ENCODE data around the gene UBQLN4.

DNA sequence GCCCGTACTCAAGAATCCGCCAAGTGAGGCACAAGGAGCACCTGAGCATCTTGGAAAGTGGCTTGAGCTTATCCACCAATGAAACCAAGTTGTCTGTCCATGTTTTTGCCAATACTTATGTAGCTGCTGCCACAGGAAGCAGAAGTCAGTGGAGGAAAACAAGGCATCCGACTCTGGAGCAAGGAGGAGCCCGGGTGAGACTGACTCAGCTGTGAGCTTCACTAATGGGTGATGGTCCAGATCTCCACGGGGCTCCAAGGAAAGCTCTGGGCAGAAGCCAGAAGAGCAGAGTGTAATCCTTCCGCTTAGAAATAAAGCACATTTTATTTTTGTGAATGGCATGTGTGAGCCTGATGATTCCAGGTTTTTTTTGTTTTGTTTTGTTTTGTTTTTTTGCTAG, 20.6 kb downstream of the UBQLN4 start:
- TF ChIP-seq, protein P1, sequence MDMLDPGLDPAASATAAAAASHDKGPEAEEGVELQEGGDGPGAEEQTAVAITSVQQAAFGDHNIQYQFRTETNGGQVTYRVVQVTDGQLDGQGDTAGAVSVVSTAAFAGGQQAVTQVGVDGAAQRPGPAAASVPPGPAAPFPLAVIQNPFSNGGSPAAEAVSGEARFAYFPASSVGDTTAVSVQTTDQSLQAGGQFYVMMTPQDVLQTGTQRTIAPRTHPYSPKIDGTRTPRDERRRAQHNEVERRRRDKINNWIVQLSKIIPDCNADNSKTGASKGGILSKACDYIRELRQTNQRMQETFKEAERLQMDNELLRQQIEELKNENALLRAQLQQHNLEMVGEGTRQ (CRISPR knock-in tag; IDR thresholded peaks at IDR 0.05), result no peak
- TF ChIP-seq SP1 (CRISPR knock-in tag; conservative IDR thresholded peaks at IDR 0.05) (no peak), GABPB1 (CRISPR knock-in tag; IDR thresholded peaks at IDR 0.05) (no peak), TP53 (CRISPR knock-in tag; IDR thresholded peaks at IDR 0.05) (no peak), FOXK1 (CRISPR knock-in tag; IDR thresholded peaks at IDR 0.05) (no peak), ZNF263 (CRISPR knock-in tag; IDR thresholded peaks at IDR 0.05; ENCODE audit: low read depth) (no peak), ZNF121 (CRISPR knock-in tag; IDR thresholded peaks at IDR 0.05) (no peak)
- TF ChIP-seq, protein P2, sequence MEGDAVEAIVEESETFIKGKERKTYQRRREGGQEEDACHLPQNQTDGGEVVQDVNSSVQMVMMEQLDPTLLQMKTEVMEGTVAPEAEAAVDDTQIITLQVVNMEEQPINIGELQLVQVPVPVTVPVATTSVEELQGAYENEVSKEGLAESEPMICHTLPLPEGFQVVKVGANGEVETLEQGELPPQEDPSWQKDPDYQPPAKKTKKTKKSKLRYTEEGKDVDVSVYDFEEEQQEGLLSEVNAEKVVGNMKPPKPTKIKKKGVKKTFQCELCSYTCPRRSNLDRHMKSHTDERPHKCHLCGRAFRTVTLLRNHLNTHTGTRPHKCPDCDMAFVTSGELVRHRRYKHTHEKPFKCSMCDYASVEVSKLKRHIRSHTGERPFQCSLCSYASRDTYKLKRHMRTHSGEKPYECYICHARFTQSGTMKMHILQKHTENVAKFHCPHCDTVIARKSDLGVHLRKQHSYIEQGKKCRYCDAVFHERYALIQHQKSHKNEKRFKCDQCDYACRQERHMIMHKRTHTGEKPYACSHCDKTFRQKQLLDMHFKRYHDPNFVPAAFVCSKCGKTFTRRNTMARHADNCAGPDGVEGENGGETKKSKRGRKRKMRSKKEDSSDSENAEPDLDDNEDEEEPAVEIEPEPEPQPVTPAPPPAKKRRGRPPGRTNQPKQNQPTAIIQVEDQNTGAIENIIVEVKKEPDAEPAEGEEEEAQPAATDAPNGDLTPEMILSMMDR (IDR thresholded peaks at IDR 0.05), result no peak
- TF ChIP-seq, protein P3, sequence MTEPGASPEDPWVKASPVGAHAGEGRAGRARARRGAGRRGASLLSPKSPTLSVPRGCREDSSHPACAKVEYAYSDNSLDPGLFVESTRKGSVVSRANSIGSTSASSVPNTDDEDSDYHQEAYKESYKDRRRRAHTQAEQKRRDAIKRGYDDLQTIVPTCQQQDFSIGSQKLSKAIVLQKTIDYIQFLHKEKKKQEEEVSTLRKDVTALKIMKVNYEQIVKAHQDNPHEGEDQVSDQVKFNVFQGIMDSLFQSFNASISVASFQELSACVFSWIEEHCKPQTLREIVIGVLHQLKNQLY (CRISPR knock-in tag; IDR thresholded peaks at IDR 0.05), result no peak
- TF ChIP-seq, protein P4, sequence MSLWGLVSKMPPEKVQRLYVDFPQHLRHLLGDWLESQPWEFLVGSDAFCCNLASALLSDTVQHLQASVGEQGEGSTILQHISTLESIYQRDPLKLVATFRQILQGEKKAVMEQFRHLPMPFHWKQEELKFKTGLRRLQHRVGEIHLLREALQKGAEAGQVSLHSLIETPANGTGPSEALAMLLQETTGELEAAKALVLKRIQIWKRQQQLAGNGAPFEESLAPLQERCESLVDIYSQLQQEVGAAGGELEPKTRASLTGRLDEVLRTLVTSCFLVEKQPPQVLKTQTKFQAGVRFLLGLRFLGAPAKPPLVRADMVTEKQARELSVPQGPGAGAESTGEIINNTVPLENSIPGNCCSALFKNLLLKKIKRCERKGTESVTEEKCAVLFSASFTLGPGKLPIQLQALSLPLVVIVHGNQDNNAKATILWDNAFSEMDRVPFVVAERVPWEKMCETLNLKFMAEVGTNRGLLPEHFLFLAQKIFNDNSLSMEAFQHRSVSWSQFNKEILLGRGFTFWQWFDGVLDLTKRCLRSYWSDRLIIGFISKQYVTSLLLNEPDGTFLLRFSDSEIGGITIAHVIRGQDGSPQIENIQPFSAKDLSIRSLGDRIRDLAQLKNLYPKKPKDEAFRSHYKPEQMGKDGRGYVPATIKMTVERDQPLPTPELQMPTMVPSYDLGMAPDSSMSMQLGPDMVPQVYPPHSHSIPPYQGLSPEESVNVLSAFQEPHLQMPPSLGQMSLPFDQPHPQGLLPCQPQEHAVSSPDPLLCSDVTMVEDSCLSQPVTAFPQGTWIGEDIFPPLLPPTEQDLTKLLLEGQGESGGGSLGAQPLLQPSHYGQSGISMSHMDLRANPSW (CRISPR knock-in tag; conservative IDR thresholded peaks at IDR 0.05; ENCODE audit: low read depth), result no peak
- TF ChIP-seq, protein P5, sequence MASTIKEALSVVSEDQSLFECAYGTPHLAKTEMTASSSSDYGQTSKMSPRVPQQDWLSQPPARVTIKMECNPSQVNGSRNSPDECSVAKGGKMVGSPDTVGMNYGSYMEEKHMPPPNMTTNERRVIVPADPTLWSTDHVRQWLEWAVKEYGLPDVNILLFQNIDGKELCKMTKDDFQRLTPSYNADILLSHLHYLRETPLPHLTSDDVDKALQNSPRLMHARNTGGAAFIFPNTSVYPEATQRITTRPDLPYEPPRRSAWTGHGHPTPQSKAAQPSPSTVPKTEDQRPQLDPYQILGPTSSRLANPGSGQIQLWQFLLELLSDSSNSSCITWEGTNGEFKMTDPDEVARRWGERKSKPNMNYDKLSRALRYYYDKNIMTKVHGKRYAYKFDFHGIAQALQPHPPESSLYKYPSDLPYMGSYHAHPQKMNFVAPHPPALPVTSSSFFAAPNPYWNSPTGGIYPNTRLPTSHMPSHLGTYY (CRISPR knock-in tag; IDR thresholded peaks at IDR 0.05), result no peak
- TF ChIP-seq, protein P6, sequence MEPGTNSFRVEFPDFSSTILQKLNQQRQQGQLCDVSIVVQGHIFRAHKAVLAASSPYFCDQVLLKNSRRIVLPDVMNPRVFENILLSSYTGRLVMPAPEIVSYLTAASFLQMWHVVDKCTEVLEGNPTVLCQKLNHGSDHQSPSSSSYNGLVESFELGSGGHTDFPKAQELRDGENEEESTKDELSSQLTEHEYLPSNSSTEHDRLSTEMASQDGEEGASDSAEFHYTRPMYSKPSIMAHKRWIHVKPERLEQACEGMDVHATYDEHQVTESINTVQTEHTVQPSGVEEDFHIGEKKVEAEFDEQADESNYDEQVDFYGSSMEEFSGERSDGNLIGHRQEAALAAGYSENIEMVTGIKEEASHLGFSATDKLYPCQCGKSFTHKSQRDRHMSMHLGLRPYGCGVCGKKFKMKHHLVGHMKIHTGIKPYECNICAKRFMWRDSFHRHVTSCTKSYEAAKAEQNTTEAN (CRISPR knock-in tag; IDR thresholded peaks at IDR 0.05), result no peak
- TF ChIP-seq, protein P7, sequence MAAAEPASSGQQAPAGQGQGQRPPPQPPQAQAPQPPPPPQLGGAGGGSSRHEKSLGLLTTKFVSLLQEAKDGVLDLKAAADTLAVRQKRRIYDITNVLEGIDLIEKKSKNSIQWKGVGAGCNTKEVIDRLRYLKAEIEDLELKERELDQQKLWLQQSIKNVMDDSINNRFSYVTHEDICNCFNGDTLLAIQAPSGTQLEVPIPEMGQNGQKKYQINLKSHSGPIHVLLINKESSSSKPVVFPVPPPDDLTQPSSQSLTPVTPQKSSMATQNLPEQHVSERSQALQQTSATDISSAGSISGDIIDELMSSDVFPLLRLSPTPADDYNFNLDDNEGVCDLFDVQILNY (CRISPR knock-in tag; IDR thresholded peaks at IDR 0.05), result no peak

All from WTC11 (cell line).